ENCODE data around the gene CCL7.

DNA sequence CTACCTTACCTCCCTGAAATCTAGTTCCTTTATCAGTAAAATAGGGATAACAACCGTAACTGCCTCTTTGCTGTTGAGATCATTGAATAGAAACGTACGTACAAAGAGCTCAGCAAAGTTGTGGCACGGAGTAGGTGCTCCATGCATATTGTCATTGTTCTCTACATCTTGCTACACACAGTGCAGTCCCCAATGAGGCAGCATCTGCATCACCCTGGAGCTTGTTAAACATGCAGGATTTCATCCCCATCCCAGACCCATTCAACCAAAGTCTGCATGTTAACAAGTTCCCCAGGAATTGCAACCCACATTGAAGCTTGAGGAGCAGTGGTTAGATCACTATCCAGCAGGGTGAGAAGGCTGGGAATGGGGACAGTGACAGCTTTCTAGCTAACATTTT, 48.6 kb upstream of the CCL7 start:
- TF ChIP-seq, protein P1, sequence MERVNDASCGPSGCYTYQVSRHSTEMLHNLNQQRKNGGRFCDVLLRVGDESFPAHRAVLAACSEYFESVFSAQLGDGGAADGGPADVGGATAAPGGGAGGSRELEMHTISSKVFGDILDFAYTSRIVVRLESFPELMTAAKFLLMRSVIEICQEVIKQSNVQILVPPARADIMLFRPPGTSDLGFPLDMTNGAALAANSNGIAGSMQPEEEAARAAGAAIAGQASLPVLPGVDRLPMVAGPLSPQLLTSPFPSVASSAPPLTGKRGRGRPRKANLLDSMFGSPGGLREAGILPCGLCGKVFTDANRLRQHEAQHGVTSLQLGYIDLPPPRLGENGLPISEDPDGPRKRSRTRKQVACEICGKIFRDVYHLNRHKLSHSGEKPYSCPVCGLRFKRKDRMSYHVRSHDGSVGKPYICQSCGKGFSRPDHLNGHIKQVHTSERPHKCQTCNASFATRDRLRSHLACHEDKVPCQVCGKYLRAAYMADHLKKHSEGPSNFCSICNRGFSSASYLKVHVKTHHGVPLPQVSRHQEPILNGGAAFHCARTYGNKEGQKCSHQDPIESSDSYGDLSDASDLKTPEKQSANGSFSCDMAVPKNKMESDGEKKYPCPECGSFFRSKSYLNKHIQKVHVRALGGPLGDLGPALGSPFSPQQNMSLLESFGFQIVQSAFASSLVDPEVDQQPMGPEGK (CRISPR knock-in tag; IDR thresholded peaks at IDR 0.05; ENCODE audit: borderline replicate concordance), result no peak
- no peak for TF ChIP-seq PPARA (CRISPR knock-in tag; IDR thresholded peaks at IDR 0.05; ENCODE audit: borderline replicate concordance)
- TF ChIP-seq BACH2 (CRISPR knock-in tag; IDR thresholded peaks at IDR 0.05; ENCODE audit: borderline replicate concordance), result no peak
- TF ChIP-seq SNAI2 (CRISPR knock-in tag; IDR thresholded peaks at IDR 0.05), result no peak
- no peak for TF ChIP-seq TOX (CRISPR knock-in tag; IDR thresholded peaks at IDR 0.05; ENCODE audit: borderline replicate concordance)
- no peak for TF ChIP-seq ARNTL (CRISPR knock-in tag; IDR thresholded peaks at IDR 0.05; ENCODE audit: borderline replicate concordance, low read depth)

All from SK-N-SH treated with all-trans-retinoic acid at 6 μM for 48 hours (cell line).